ENCODE data around the gene SHISA8. TPM values are rescaled to one million over a fixed set of nuclear protein-coding genes. Genes with fewer than 3 reads are reported as not detected.
A peak's percentile ranks its signal among the peaks of the same experiment; 100 is the strongest.

SHISA8 gene
- total and polyA plus RNA-seq, 10 of the 15 experiments (the other 5 are each of a cell fraction or from before 2014, with no cell fraction given) = 0.06 to 10.1 (median 0.25) TPM

- in situ Hi-C loops (cut with MboI) = no loop called here
- Histone ChIP-seq H3K36me3 (ENCODE audit: control insufficient read depth in 2 of 2, insufficient read depth in 2 of 2, low read length in 1 of 2) (no peaks in the 10 kb centered on the region), H4K20me1 (ENCODE audit: control insufficient read depth, insufficient read depth) (peaks cover 6% of the 10 kb centered on the region; the same call in 1 of the 2 replicates), H2AFZ (ENCODE audit: control insufficient read depth, low read depth, low read length) (no peak overlapping the region), H3K9ac (ENCODE audit: control insufficient read depth, insufficient read depth, low read length) (no peak overlapping the region; the same call in 1 of the 2 replicates), H3K27ac (ENCODE audit: control insufficient read depth, insufficient read depth) (no peak overlapping the region), H3K4me2 (ENCODE audit: control insufficient read depth, insufficient read depth) (peak overlapping the region; percentile 89), H3K4me3 (no peak overlapping the region), H3K27me3 (replicated peaks in 1 of 2; ENCODE audit: control insufficient read depth in 2 of 2, insufficient read depth in 2 of 2, low read length in 1 of 2) (peaks cover 6 to 8% of the 10 kb centered on the region in 2 experiments; a peak in 3 of 4 replicates), H3K79me2 (ENCODE audit: control insufficient read depth, insufficient read depth, low read length) (peaks cover 3% of the 10 kb centered on the region; the same call in 1 of the 2 replicates), H3K4me1 (ENCODE audit: control insufficient read depth, insufficient read depth, low read length) (peaks cover 48% of the 10 kb centered on the region), H3K9me3 (replicated peaks; ENCODE audit: control insufficient read depth, insufficient read depth, low read length) (no peaks in the 10 kb centered on the region)
- FAIRE-seq (no peak), ATAC-seq (no peak), DNase-seq (ENCODE audit: low read depth, low spot score) (no peak)
- ChIA-PET POLR2A (interaction anchor here (0.5 to 15.3 kb wide), 11 partner anchors 8 to 116 kb away, joined by 3 to 599 read pairs (median 3); partner anchors contain the start of genes CCDC134 and CENPM), SMC1A (ENCODE audit: uncharacterized antibody, unreplicated experiment) (interaction anchor here (0.8 to 15.4 kb wide), 4 partner anchors 10 to 54 kb away, joined by 3 to 321 read pairs (median 4); no protein-coding TSS in a partner anchor), CTCF (interaction anchor here (0.8 to 2.2 kb wide), 6 partner anchors 10 to 218 kb away, joined by 3 to 8 read pairs (median 4); partner anchors contain the start of gene CENPM), RAD21 (ENCODE audit: unreplicated experiment) (interaction anchor here (0.6 to 5.8 kb wide), 6 partner anchors 9 to 58 kb away, joined by 3 to 40 read pairs (median 8); partner anchors contain the start of gene CENPM)
- WGBS (ENCODE audit: insufficient coverage, insufficient replicate concordance, low lambda C conversion rate, missing lambda C conversion rate) = 53% methylated on average over 11 of the region's 11 CpGs
- no TSS peak for BruUV-seq (replicated peaks)
- 0 out of 2 replicates have a peak, but pooled peaks have one; percentile 4 for TF ChIP-seq POLR2AphosphoS5 (IDR thresholded peaks at IDR 0.05; ENCODE audit: low read length)
- TF ChIP-seq GABPA (IDR thresholded peaks at IDR 0.05; ENCODE audit: low read depth) = no peak
- TF ChIP-seq ZNF24 (IDR thresholded peaks at IDR 0.05) = 0 out of 2 replicates have a peak, but pooled peaks have one; percentile 35
- no peak for TF ChIP-seq ZNF274 (IDR thresholded peaks at IDR 0.05; ENCODE audit: insufficient read depth, insufficient read length)
- TF ChIP-seq RFX5 (IDR thresholded peaks at IDR 0.05; ENCODE audit: low read depth, low read length) = no peak
- intact Hi-C loops (cut with micrococcal nuclease; ENCODE audit: unreplicated experiment) = no loop called here
Measured at GRCh38 chr22:41915786-41916493, 1.1 kb upstream of the SHISA8 start.
